GM13976 (cell line): ENCODE measurements around the gene FRA10AC1.

Source experiments
- DNase-seq: peaks from one replicate; pipeline ENCODE4 v3.0.0; 2012; ENCODE audit warnings: low spot score
- in situ Hi-C: fragments of 300-500 bp; cut with MboI; formaldehyde crosslinking; loops from one replicate; pipeline ENCODE4 v1.12.0; 2022; ENCODE audit warnings: low sequenced_read_pairs, mixed read lengths, inconsistent platforms; ENCODE audit not compliant: unreplicated experiment
- TF ChIP-seq, protein P1 (sequence below): IDR thresholded peaks from 2 replicates; pipeline ENCODE4 v1.5.1; 2012; ENCODE audit warnings: borderline replicate concordance, mild to moderate bottlenecking; ENCODE audit not compliant: insufficient read depth; ENCODE audit errors: extremely low read depth, missing control alignments, control extremely low read depth

FRA10AC1 gene, protein sequence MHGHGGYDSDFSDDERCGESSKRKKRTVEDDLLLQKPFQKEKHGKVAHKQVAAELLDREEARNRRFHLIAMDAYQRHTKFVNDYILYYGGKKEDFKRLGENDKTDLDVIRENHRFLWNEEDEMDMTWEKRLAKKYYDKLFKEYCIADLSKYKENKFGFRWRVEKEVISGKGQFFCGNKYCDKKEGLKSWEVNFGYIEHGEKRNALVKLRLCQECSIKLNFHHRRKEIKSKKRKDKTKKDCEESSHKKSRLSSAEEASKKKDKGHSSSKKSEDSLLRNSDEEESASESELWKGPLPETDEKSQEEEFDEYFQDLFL

DNA sequence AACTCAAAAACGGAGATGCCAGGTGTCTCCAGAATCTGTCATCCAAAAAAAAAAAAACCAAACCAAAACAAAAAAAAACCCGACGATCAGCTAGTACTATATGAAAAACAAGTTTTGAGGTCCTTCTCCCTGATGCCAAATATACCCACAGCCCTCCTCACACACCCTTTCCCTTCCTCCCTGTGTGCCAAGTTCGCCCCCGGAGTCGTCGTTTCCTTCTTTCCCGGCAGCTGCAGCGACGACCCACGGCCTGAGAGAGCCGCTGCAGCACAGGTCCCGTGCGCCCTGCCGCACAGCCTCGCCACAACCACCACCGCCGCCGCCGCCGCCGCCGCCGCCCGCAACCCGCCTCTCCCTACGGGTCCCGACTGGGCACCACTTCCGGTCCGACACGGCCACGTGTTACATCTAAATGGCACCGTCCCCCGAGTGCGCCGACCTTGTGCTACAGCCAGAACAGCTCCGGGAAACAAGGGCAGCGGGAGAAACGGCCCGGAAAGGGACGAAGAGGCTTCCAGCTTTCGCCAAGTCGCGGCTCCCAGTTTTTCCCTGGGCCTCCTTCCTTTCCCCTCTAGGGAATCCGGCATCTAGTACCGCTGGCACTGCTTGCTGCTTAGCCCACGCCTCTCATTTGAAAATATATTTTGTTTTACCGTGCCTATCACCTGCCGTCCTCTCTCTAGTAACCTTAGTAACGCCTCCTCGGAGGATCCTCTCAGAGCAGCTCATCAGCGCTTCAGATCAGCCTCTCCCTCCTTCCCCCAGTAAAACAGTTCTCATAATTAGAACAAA lies at the start of gene FRA10AC1:
FRA10AC1 (minus strand) TSS at position 383 of the 792 bp plus-strand sequence. CDS start 2,486 bp downstream, outside the sequence.
- peak; percentile 78 for DNase-seq
- TF ChIP-seq, protein P1, sequence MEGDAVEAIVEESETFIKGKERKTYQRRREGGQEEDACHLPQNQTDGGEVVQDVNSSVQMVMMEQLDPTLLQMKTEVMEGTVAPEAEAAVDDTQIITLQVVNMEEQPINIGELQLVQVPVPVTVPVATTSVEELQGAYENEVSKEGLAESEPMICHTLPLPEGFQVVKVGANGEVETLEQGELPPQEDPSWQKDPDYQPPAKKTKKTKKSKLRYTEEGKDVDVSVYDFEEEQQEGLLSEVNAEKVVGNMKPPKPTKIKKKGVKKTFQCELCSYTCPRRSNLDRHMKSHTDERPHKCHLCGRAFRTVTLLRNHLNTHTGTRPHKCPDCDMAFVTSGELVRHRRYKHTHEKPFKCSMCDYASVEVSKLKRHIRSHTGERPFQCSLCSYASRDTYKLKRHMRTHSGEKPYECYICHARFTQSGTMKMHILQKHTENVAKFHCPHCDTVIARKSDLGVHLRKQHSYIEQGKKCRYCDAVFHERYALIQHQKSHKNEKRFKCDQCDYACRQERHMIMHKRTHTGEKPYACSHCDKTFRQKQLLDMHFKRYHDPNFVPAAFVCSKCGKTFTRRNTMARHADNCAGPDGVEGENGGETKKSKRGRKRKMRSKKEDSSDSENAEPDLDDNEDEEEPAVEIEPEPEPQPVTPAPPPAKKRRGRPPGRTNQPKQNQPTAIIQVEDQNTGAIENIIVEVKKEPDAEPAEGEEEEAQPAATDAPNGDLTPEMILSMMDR: peak; percentile 72
- in situ Hi-C loops: no loop called here

DNA sequence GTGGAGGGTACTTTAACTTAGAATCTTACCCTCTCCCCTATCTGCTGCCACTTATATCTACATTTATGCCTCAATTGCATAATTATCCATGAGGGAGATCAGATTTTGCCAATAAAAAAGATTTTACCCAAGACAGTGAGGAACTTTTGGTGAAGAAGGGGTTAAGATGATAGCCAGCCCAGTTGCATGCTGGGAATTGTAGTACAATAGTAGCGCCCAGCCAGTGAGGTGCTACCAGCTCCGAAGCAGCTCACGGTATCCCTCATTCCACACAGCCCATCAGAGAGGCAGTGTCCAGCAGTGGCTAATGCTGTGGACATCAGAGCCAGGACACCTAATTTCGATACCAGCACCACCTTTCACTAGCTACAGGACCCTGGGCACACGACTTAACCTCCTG lies 49.4 kb upstream of the FRA10AC1 start:
- in situ Hi-C loops: no loop called here
- TF ChIP-seq, protein P1: no peak
- DNase-seq: no peak

DNA sequence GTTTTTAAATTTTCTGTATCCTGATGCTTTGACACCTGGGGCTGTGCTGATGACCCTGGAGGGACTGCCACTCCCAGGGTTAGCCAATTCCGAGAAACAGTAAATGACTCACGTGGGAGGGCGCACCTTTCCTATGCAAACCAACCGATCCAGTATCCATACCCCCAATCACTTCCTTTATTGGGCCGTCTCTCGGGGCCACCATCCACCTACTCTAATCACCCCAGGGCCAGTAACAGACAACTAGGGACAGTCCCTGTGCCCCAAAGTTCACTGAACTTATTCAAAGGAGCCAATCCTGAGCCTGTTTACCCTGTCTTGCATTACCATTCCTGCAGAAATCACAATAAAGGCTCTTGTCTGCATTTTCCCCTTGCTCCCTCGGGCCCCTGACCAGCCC lies 48.7 kb upstream of the FRA10AC1 start:
- in situ Hi-C loops: no loop called here
- DNase-seq: no peak
- TF ChIP-seq, protein P1: no peak

DNA sequence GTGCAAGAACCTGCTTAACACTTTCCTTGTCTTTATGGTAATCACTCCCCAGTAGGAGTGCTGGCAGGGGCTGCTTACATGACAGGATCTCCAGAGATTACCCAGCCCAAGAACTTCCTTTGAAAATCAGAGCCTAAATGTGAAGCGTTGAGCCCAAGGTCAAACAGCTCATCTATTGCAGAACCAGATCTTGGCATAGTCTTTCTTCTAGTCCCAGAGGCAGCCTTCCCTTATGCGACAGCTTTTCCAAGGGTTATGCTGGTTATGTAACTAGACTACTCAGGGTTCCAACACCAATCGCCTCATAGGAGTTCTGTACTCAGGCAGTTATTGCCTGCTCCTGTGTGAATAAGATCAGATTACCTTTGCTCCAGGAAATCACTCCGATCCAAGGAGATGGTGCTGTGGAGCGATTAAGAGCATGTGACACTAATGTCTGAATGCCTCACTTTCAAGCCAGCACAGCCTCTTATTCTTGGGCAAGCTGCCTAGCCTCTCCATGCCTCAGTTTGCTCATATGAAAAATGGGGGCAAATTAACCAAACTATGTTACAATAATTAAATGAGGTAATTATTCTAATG lies 46.9 kb upstream of the FRA10AC1 start:
- in situ Hi-C loops: no loop called here
- TF ChIP-seq, protein P1: no peak
- DNase-seq: no peak

DNA sequence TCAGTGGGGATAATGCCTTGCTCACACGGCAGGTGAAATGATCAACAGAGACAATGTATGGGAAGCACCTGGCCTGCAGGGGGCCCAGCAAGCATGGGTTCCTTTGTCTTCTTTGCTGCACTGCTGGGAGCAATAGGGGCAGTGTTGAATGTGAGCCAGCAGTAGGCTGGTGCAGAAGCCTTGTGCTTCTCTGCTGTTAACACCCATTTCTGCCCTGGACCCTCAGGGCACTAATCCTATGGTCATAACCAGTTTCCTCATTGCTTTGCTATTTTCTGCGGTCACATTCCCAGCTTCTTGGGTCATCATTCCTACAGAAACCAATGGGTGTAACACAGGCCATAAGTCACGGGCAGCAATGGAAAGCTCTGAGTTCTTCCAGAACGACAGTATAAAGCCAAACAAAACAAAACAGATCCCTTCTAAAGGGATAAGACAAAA lies 44.5 kb upstream of the FRA10AC1 start:
- in situ Hi-C loops: no loop called here
- TF ChIP-seq, protein P1: no peak
- DNase-seq: no peak

DNA sequence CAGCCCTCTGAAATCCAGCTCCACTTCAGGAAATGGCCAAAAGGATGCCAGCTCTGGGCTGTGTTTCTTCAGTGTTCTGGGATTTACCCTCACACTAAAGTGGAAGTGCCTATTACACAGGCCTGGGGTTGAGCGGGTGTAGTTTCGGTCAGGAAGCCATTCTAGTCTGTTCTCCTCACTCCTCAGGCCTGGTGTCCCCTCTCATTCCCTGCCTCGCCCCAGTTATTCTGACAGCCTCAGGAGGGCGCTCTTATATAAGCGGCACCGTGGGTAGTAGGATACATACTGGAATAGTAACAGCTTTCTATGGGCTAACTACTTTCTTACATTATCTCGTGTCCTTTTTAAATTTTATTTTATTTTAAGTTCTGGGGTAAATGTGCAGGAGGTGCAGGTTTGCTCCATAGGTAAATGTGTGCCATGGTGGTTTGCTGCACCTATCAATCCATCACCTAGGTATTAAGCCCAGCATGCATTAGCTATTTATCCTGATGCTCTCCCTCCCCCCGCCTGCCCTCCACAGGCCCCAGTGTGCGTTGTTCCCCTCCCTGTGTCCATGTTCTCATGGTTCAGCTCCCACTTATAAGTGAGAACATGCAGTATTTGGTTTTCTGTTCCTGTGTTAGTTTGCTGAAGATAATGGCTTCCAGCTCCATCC lies 43.1 kb upstream of the FRA10AC1 start:
- TF ChIP-seq, protein P1: peak; percentile 34
- in situ Hi-C loops: no loop called here
- DNase-seq: no peak
